ENCODE measurements around the gene ZC3H13.

- TF ChIP-seq CTCF (IDR thresholded peaks at IDR 0.05) (no peak), EZH2 (IDR thresholded peaks at IDR 0.05; ENCODE audit: borderline replicate concordance, insufficient read depth, low read depth, low read length, poor library complexity, severe bottlenecking) (no peak)
Measured at GRCh38 chr13:45989607-45990006, 62.9 kb downstream of the ZC3H13 start.

Data from B cell (primary cell).